Chondrocyte (in vitro differentiated cells): ENCODE results near the gene KANSL2. TPM values are rescaled to one million over a fixed set of nuclear protein-coding genes. Genes with fewer than 3 reads are reported as not detected.
"Not testable (repeated sequence)": the region's sequence is repeated elsewhere in the genome, so short reads cannot be mapped to it uniquely, and the experiment has no call there.

Experiments
- DNase-seq: peaks from one replicate; pipeline ENCODE4 v3.0.0; 2021; ENCODE audit warnings: mixed read lengths, low spot score
- H3K27ac Mint-ChIP-seq: one replicate; pipeline ENCODE4 v1.8.0; 2021; ENCODE audit warnings: mild to moderate bottlenecking, moderate library complexity, mixed read lengths; ENCODE audit not compliant: unreplicated experiment
- H3K27me3 Mint-ChIP-seq: 2 replicates; pipeline ENCODE4 v1.8.0; 2021; ENCODE audit warnings: low read depth, mixed read lengths
- H3K36me3 Mint-ChIP-seq: 2 replicates; pipeline ENCODE4 v1.8.0; 2021; ENCODE audit warnings: low read depth, mixed read lengths
- H3K4me1 Mint-ChIP-seq: 2 replicates; pipeline ENCODE4 v1.8.0; 2021; ENCODE audit warnings: low read depth, mild to moderate bottlenecking, mixed read lengths
- H3K4me3 Mint-ChIP-seq: one replicate; pipeline ENCODE4 v1.8.0; 2021; ENCODE audit warnings: mild to moderate bottlenecking, moderate library complexity, mixed read lengths; ENCODE audit not compliant: unreplicated experiment
- H3K9me3 Mint-ChIP-seq: 2 replicates; pipeline ENCODE4 v1.8.0; 2021; ENCODE audit warnings: low read depth, mixed read lengths
- CTCF ChIP-seq: fragments of 200-600 bp; sonication (generic); IDR thresholded peaks from 2 replicates; pipeline ENCODE4 v1.5.0; 2021; ENCODE audit warnings: antibody characterized with exemption, mild to moderate bottlenecking, moderate library complexity
- microRNA-seq: library from miRNA; unstranded; fragments of <30 nt; microRNA quantifications from one replicate; pipeline ENCODE4 v1.2.0, GENCODE V29; 2020; ENCODE audit warnings: borderline number of aligned reads
- total RNA-seq: library from RNA; stranded (reverse); gene quantifications from 3 replicates; pipeline ENCODE4 v1.2.1, GENCODE V29; 2021

KANSL2 gene
- total RNA-seq, 1 donor from 2014 or later, result 29.0 TPM

- no peak overlapping the region for H3K4me3 Mint-ChIP-seq
- H3K36me3 Mint-ChIP-seq, result peaks cover 2% of the 10 kb centered on the region
- TF ChIP-seq CTCF, result no peak
- H3K27ac Mint-ChIP-seq, result no peak overlapping the region
- DNase-seq, result no peak
- peaks cover 22% of the 10 kb centered on the region for H3K27me3 Mint-ChIP-seq
- peaks cover 6% of the 10 kb centered on the region for H3K9me3 Mint-ChIP-seq
- no peaks in the 10 kb centered on the region for H3K4me1 Mint-ChIP-seq
These were observed 54.5 kb downstream of the KANSL2 start for GRCh38 chr12:48627556-48627955.

GRCh38 chr12:48622997-48623396 is 59.0 kb downstream of the KANSL2 start:
- not testable (repeated sequence) for H3K4me1 Mint-ChIP-seq, DNase-seq, H3K27ac Mint-ChIP-seq, H3K4me3 Mint-ChIP-seq, H3K9me3 Mint-ChIP-seq, H3K36me3 Mint-ChIP-seq
- H3K27me3 Mint-ChIP-seq, result peaks cover 34% of the 10 kb centered on the region

GRCh38 chr12:48618541-48618940 is 63.5 kb downstream of the KANSL2 start:
- no peak for DNase-seq
- no peaks in the 10 kb centered on the region for H3K4me1 Mint-ChIP-seq
- peaks cover 38% of the 10 kb centered on the region for H3K27me3 Mint-ChIP-seq
- TF ChIP-seq CTCF, result peak; percentile 94
- no peak overlapping the region for H3K27ac Mint-ChIP-seq
- H3K4me3 Mint-ChIP-seq, result no peak overlapping the region
- H3K36me3 Mint-ChIP-seq, result peaks cover 3% of the 10 kb centered on the region
- peaks cover 15% of the 10 kb centered on the region for H3K9me3 Mint-ChIP-seq

GRCh38 chr12:48615681-48616080 is 66.4 kb downstream of the KANSL2 start:
- no peak for TF ChIP-seq CTCF
- no peak overlapping the region for H3K27ac Mint-ChIP-seq
- peaks cover 28% of the 10 kb centered on the region for H3K9me3 Mint-ChIP-seq
- no peak for DNase-seq
- H3K4me3 Mint-ChIP-seq, result no peak overlapping the region
- H3K36me3 Mint-ChIP-seq, result peaks cover 10% of the 10 kb centered on the region
- peaks cover 34% of the 10 kb centered on the region for H3K27me3 Mint-ChIP-seq
- no peaks in the 10 kb centered on the region for H3K4me1 Mint-ChIP-seq

GRCh38 chr12:48613321-48613720 is 68.7 kb downstream of the KANSL2 start:
- Mint-ChIP-seq H3K4me1 (no peaks in the 10 kb centered on the region), H3K4me3 (no peak overlapping the region), H3K9me3 (peaks cover 41% of the 10 kb centered on the region), H3K36me3 (peaks cover 10% of the 10 kb centered on the region), H3K27ac (no peak overlapping the region), H3K27me3 (peaks cover 20% of the 10 kb centered on the region)
- TF ChIP-seq CTCF, result no peak
- DNase-seq, result no peak

Small RNA genes within 50 kb of the gene (microRNA-seq; reads per million reads assigned to microRNA genes)
- gene MIR1291, result 2.2 reads per million

Other genes with a start within 250 kb of the KANSL2 start
- not detected in 3 replicates for gene ANP32D, start 209.7 kb downstream of the KANSL2 start, total RNA-seq
- not detected in 3 replicates for gene C12orf54, start 199.7 kb downstream of the KANSL2 start, total RNA-seq
- not detected in 3 replicates for gene OR8S1, start 156.6 kb downstream of the KANSL2 start, total RNA-seq
- gene LALBA, start 112.2 kb downstream of the KANSL2 start, total RNA-seq, result not detected in 3 replicates
- 26.4 to 34.9 TPM (median 28.9 TPM) in 3 replicates for gene CCNT1, start 34.5 kb upstream of the KANSL2 start, total RNA-seq
- 54.9 to 57.6 TPM (median 57.2 TPM) in 3 replicates for gene ADCY6, start 106.9 kb upstream of the KANSL2 start, total RNA-seq
- 57.5 to 72.6 TPM (median 69.5 TPM) in 3 replicates for gene CACNB3, start 136.3 kb upstream of the KANSL2 start, total RNA-seq
- gene DDX23, start 169.9 kb upstream of the KANSL2 start, total RNA-seq, result 59.1 to 71.1 TPM (median 61.9 TPM) in 3 replicates
- 0.99 to 1.5 TPM (median 1.1 TPM) in 3 replicates for gene RND1, start 183.6 kb upstream of the KANSL2 start, total RNA-seq
- 23.5 to 30.7 TPM (median 24.0 TPM) in 3 replicates for gene FKBP11, start 243.3 kb upstream of the KANSL2 start, total RNA-seq